Endothelial cell of umbilical vein (primary cell): ENCODE data around the gene RAB1B.
"Not testable (repeated sequence)": the region's sequence is repeated elsewhere in the genome, so short reads cannot be mapped to it uniquely, and the experiment has no call there.

ENCODE experiments used
- EZH2 ChIP-seq: IDR thresholded peaks from 2 replicates; pipeline ENCODE4 v1.6.1; 2012; ENCODE audit warnings: borderline replicate concordance, low read depth, mild to moderate bottlenecking, moderate library complexity, low read length, inconsistent platforms; ENCODE audit not compliant: severe bottlenecking
- MYC ChIP-seq: IDR thresholded peaks from one replicate; pipeline ENCODE4 v1.6.1; 2011; ENCODE audit warnings: mild to moderate bottlenecking, low read depth, low read length
- POLR2A ChIP-seq: IDR thresholded peaks from 2 replicates; pipeline ENCODE4 v1.6.1; 2012; ENCODE audit warnings: low read depth, mild to moderate bottlenecking, control low read depth, low read length
- POLR2AphosphoS5 ChIP-seq: IDR thresholded peaks from 2 replicates; pipeline ENCODE4 v1.6.1; 2012; ENCODE audit warnings: low read depth, mild to moderate bottlenecking, control low read depth, low read length, moderate library complexity; ENCODE audit not compliant: insufficient read depth
- TF ChIP-seq, protein P1 (sequence below), 2 donors: IDR thresholded peaks; 1 replicate in 1 of 2; 2 replicates in 1 of 2; pipeline ENCODE4 v1.5.1; 2011; ENCODE audit warnings: low read length in 2 of 2, mild to moderate bottlenecking in 2 of 2, moderate library complexity in 2 of 2, control low read depth in 1 of 2, inconsistent platforms in 1 of 2, low read depth in 1 of 2; ENCODE audit not compliant: insufficient read depth in 1 of 2; ENCODE audit errors: extremely low read depth in 1 of 2

DNA sequence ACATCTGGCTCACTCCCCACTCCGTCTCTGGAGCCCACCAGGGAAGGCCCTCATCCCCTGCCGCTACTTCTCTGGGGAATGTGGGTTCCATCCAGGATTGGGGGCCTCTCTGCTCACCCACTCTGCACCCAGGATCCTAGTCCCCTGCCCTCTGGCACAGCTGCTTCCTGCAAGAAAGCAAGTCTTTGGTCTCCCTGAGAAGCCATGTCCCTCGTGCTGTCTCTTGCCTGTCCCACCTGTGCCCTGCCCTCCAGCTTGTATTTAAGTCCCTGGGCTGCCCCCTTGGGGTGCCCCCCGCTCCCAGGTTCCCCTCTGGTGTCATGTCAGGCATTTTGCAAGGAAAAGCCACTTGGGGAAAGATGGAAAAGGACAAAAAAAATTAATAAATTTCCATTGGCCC lies 8.6 kb downstream of the RAB1B start:
- TF ChIP-seq MYC, POLR2A, EZH2, POLR2AphosphoS5: not testable (repeated sequence)
- TF ChIP-seq, protein P1, sequence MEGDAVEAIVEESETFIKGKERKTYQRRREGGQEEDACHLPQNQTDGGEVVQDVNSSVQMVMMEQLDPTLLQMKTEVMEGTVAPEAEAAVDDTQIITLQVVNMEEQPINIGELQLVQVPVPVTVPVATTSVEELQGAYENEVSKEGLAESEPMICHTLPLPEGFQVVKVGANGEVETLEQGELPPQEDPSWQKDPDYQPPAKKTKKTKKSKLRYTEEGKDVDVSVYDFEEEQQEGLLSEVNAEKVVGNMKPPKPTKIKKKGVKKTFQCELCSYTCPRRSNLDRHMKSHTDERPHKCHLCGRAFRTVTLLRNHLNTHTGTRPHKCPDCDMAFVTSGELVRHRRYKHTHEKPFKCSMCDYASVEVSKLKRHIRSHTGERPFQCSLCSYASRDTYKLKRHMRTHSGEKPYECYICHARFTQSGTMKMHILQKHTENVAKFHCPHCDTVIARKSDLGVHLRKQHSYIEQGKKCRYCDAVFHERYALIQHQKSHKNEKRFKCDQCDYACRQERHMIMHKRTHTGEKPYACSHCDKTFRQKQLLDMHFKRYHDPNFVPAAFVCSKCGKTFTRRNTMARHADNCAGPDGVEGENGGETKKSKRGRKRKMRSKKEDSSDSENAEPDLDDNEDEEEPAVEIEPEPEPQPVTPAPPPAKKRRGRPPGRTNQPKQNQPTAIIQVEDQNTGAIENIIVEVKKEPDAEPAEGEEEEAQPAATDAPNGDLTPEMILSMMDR (IDR thresholded peaks at IDR 0.05; ENCODE audit: extremely low read depth in 1 of 2, insufficient read depth in 1 of 2, low read depth in 1 of 2, low read length in 2 of 2) = not testable (repeated sequence)
